ENCODE data around the gene ZNF76. TPM values are rescaled to one million over a fixed set of nuclear protein-coding genes. Genes with fewer than 3 reads are reported as not detected.

ZNF76 gene
- total RNA-seq (ENCODE audit: low replicate concordance), result 11.7 and 17.4 TPM in 2 replicates

DNA sequence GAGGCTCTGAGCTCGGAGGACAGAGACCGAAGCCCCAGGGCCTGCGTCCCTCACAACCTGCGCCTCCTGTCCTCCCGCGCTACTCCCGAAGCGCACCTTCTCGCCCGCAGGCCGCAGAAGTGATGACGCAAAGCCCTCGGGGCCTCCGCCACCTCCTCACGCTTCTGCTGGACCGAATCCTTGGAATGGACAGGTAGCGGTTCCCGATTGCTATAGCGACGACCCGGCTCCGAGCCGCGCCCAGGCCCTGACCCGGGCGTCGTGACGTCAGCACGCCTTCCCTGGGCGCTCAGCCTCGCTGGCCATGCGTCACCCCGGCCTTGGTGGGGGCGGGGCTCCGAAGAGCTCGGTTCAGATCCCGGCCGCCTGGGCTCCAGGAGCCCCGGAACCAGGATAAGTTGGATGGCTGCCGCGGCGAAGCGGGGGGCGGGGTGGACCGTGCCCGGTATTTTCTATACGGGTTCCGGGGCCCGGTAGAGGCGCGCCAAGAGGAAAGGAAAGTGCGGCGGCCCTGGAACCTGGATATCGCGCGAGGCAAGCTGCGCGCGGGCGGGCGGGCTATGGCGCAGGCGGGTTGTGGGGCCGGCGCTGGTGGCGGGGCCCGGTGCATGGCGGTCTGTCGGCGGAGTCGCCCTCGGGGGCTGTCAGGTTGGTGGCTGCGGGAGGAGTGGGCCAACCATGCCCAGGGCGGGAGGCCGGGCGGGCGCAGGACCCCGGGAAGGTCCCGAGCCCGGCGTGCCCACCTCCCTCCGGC lies at the start of gene ZNF76:
ZNF76 (plus strand) TSS at position 542 of the 754 bp plus-strand sequence. CDS start 21,417 bp downstream, outside the sequence.

DNA sequence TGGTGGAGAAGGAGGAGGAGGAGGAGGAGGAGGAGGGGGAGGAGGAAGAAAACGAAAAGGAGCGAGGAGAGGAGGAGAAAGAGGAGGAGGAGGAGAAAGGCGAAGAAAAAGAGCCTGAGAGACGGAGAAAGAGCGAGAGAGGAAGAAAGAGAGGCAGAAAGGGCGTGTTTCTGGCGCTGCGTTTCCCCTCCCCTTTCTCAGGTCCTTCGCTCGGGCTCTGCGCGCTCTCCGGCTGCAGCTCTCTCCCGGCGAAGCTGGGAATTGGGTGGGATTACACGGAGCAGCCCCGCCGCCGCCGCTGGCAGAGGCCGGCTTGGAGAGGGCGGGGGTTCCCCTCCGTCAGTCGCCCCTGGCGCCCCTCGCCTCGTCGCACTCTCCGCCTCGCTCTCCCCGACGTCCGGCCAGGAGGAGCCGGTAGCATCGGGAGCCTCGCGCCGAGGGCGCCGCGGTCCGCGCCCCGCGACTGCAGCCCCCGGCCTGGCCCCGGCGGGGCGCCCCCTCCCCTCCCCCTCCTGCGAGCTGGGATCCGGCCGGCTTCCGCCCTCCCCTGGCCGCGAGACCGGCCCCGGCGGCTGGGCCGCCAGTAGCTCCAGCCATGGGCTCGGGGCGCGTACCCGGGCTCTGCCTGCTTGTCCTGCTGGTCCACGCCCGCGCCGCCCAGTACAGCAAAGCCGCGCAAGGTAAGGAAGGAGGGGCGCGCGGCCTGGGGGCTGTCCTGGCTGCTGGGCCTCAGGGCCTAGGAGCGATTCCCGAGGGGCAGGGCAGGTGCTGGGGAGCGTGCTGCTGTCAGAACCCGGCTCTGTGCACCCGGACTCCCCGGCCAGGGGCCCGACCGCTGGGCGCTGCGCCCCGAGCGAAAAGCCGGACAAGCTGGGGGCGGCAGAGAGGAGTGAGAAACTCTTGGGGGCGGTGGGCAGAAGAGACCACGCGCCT lies 45.4 kb upstream of the ZNF76 start, which contains the start of gene SCUBE3:
SCUBE3 (plus strand) TSS at position 133 of the 933 bp plus-strand sequence; CDS start at position 596, 463 bp downstream.

DNA sequence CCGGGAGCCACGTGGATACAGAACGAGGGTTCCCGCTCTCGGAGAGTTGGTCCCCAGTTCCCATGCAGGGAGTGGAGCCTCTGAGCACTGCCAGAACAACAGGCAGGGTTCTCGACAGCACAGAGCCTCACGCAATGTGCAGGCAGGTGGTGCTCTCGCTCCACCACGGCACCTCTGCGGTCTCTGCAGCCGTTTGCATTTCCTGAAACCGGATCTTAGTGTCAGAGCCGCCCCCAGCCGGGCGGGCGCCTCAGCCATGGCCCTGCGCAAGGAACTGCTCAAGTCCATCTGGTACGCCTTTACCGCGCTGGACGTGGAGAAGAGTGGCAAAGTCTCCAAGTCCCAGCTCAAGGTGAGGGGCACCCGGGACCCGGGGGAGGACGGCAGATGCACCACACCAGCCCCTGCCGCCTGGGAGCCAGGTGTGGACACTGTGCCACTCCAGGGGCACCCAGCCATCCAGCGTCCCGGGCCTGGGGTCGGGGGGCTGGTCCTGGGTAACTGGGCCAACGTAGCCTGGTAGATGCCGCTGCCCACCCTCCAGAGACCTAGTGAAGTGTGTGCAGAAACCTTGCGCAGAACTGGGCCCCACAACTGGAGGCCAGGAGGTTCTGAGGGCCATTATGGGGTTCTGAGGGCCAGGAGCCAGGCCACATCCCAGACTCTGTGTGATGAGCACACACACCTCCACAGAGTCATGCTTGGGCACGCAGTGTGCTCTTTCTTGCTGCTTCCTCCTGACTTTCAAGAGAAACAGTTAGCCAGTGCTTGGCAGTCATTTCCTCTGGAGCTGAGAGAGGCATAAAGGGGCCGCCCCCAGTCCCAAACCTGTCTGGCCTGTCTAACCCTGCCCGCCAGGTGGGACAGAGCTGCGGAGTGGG lies 38.3 kb downstream of the ZNF76 start, which contains the start of gene DEF6:
DEF6 (plus strand) TSS at position 218 of the 881 bp plus-strand sequence; CDS start at position 257, 39 bp downstream.

DNA sequence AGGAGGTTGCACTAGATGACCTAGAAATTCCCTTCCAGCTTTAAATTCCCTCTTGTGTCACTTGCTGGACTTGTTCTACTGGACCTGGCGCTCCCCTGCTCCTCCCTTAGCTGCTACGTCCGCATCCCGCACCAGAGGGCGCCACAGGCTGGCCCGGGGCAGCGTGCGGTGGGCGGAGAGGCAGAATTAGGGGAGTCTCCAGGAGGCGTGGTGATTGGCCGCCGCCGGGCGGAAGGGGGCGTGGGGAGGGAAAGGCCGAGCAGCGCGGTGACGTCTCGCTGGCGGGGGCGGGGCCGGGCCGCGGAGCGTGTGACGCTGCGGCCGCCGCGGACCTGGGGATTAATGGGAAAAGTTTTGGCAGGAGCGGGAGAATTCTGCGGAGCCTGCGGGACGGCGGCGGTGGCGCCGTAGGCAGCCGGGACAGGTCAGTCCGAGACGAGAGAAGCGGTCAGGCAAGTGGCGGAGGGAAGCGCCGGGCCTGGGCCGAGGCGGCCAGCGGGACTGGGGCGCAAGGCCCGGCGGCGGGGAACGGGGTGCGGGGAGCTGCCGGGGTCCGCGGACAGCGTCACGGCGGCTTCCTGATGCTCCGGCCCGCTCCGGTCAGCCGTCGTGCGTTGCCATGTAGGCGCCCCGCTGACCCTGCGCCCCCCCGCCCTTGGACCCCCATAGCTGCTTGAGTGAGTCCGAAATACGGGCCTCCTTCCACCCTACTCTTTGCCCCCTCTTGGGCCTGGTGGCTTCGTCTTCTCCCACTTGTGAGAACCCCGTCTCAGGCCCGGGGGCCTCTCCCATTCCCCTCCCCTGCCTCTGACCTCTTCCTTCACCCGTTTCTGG lies 82.9 kb downstream of the ZNF76 start, which contains the start of gene PPARD:
PPARD (plus strand) TSS at position 301 of the 834 bp plus-strand sequence. CDS start 68,530 bp downstream, outside the sequence.

Other genes starting within 250 kb of the ZNF76 start
- 0.15 TPM in 1 of 2 replicates, not detected in the other for gene TCP11, start 118.4 kb upstream of the ZNF76 start, total RNA-seq (ENCODE audit: low replicate concordance)
- gene SCUBE3, start 45.8 kb upstream of the ZNF76 start, total RNA-seq (ENCODE audit: low replicate concordance), result 1.4 and 2.3 TPM in 2 replicates
- 0.53 and 0.70 TPM in 2 replicates for gene DEF6, start 38.1 kb downstream of the ZNF76 start, total RNA-seq (ENCODE audit: low replicate concordance)
- 5.4 and 10.0 TPM in 2 replicates for gene PPARD, start 82.8 kb downstream of the ZNF76 start, total RNA-seq (ENCODE audit: low replicate concordance)
- gene FANCE, start 192.6 kb downstream of the ZNF76 start, total RNA-seq (ENCODE audit: low replicate concordance), result 2.8 and 3.9 TPM in 2 replicates
- gene RPL10A, start 208.7 kb downstream of the ZNF76 start, total RNA-seq (ENCODE audit: low replicate concordance), result 1,582 and 2,681 TPM in 2 replicates
- 2.5 and 7.4 TPM in 2 replicates for gene TEAD3, start 237.3 kb downstream of the ZNF76 start, total RNA-seq (ENCODE audit: low replicate concordance)

All from smooth muscle cell of the coronary artery (primary cell).